ENCODE data around the gene EIF3D. TPM values are rescaled to one million over a fixed set of nuclear protein-coding genes. Genes with fewer than 3 reads are reported as not detected.

EIF3D gene
- total and polyA plus RNA-seq, 7 experiments from 2014 or later, result 163 to 257 (median 222) TPM

DNA sequence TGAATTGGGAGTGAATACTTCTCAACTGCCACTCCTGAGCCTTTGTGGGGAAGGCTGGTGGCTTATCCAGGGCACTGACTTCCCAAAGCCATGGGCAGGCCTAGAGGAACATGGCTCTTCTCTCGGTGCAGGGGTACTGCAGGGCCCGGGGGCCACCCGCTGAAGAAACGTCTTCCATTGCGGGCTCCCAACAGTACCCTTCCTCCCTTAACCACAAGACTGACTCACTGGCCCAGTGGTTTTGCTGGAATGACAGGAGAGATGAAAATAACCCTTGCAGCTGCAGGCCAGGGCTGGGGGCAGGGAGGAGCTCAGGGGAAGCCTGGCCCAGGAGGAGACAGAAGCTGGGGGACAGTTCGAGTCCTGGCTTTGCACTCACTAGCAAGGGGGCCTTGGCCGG, 61.0 kb downstream of the EIF3D start:
- H3K27me3 ChIP-seq (ENCODE audit: control insufficient read depth in 2 of 2, insufficient read depth in 2 of 2, low read length in 2 of 2), result no peaks in the 10 kb centered on the region
- ATAC-seq (no peak), DNase-seq (no peak)
- no peaks in the 10 kb centered on the region for H3K27me3 Mint-ChIP-seq
- peaks cover 0 to 6% (median 0%) of the 10 kb centered on the region in 5 donors for H3K36me3 Mint-ChIP-seq
- no peak overlapping the region for H3K4me3 Mint-ChIP-seq
- peak overlapping the region in 3 of 9 donors; percentile 6 to 47 (median 42) for H3K27ac Mint-ChIP-seq
- ChIA-PET CTCF (interaction anchor here (0.7 to 7.3 kb wide), 2 partner anchors 125 to 167 kb away, joined by 3 to 119 read pairs; no protein-coding TSS in a partner anchor), POLR2A (interaction anchor here (0.8 to 2.2 kb wide), 4 partner anchors 12 to 139 kb away, joined by 3 to 6 read pairs (median 5); no protein-coding TSS in a partner anchor)
- intact Hi-C loops (cut with micrococcal nuclease), result no loop called here
- H3K36me3 ChIP-seq (ENCODE audit: control insufficient read depth in 2 of 3, insufficient read depth in 3 of 3, low read length in 3 of 3), result peaks cover 0 to 40% (median 0%) of the 10 kb centered on the region in 3 experiments
- peaks cover 9 to 33% (median 25%) of the 10 kb centered on the region in 7 donors for H3K4me1 Mint-ChIP-seq
- no peaks in the 10 kb centered on the region for H3K9me3 ChIP-seq (ENCODE audit: control insufficient read depth in 2 of 3, low read length in 3 of 3)
- H3K27ac ChIP-seq (ENCODE audit: low read depth, low read length), result no peak overlapping the region
- H3K9me3 Mint-ChIP-seq, result peaks cover 0 to 2% (median 0%) of the 10 kb centered on the region in 11 donors
- no peak overlapping the region for H3K4me3 ChIP-seq (ENCODE audit: low read length)
- peaks cover 6 to 18% of the 10 kb centered on the region in 2 donors for H3K4me1 ChIP-seq (ENCODE audit: control insufficient read depth in 2 of 2, insufficient read depth in 2 of 2, low read length in 2 of 2)

DNA sequence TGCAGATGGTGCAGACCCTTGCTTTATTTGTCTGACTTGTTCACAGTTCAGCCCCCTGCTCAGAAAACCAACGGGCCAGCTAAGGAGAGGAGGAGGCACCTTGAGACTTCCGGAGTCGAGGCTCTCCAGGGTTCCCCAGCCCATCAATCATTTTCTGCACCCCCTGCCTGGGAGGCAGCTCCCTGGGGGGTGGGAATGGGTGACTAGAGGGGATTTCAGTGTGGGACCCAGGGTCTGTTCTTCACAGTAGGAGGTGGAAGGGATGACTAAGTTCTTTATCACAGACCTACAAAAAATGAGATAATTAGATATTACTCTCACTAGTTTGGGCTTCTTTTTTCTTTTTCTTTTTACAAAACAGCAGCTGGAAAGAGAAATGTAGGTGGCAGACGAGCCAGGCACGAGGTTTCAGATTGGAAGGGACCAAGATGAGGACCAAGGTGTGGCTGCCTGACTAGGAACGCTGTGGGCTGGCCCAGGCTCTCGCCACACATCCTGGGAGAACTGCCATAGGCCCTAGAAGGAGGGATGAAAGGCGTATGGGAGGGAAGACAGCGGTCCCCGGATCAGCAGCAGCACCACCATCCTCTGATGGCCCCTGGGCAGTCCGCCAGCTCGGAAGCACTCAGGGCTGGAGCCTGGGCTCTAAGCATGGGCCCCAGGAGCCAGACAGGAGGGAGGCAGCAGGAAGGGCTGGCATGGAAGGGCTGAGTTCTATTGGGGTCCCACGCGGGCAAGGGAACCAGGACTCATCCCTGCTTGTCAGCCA, 61.7 kb downstream of the EIF3D start:
- no peaks in the 10 kb centered on the region for H3K27me3 Mint-ChIP-seq
- no peaks in the 10 kb centered on the region for H3K9me3 ChIP-seq (ENCODE audit: control insufficient read depth in 2 of 3, low read length in 3 of 3)
- no peaks in the 10 kb centered on the region for H3K27me3 ChIP-seq (ENCODE audit: control insufficient read depth in 2 of 2, insufficient read depth in 2 of 2, low read length in 2 of 2)
- peaks cover 0 to 6% (median 0%) of the 10 kb centered on the region in 5 donors for H3K36me3 Mint-ChIP-seq
- H3K9me3 Mint-ChIP-seq, result peaks cover 0 to 2% (median 0%) of the 10 kb centered on the region in 11 donors
- ATAC-seq, result no peak
- no peak overlapping the region for H3K4me3 ChIP-seq (ENCODE audit: low read length)
- ChIA-PET CTCF (interaction anchor here (7.3 kb wide), 1 partner anchor 166 kb away, joined by 119 read pairs; no protein-coding TSS in a partner anchor), POLR2A (interaction anchor here (1.0 to 2.2 kb wide), 7 partner anchors 9 to 156 kb away, joined by 3 to 6 read pairs (median 3); no protein-coding TSS in a partner anchor)
- H3K36me3 ChIP-seq (ENCODE audit: control insufficient read depth in 2 of 3, insufficient read depth in 3 of 3, low read length in 3 of 3), result peaks cover 0 to 32% (median 0%) of the 10 kb centered on the region in 3 experiments
- H3K27ac ChIP-seq (ENCODE audit: low read depth, low read length), result peak overlapping the region; percentile 47
- intact Hi-C loops (cut with micrococcal nuclease), result no loop called here
- DNase-seq, result no peak
- peak overlapping the region; percentile 18 to 89 (median 74) for H3K27ac Mint-ChIP-seq
- H3K4me1 ChIP-seq (ENCODE audit: control insufficient read depth in 2 of 2, insufficient read depth in 2 of 2, low read length in 2 of 2), result peaks cover 6 to 18% of the 10 kb centered on the region in 2 donors
- peak overlapping the region in 2 of 10 donors; percentile 4 to 9 for H3K4me3 Mint-ChIP-seq
- peaks cover 10 to 33% (median 25%) of the 10 kb centered on the region in 7 donors for H3K4me1 Mint-ChIP-seq

DNA sequence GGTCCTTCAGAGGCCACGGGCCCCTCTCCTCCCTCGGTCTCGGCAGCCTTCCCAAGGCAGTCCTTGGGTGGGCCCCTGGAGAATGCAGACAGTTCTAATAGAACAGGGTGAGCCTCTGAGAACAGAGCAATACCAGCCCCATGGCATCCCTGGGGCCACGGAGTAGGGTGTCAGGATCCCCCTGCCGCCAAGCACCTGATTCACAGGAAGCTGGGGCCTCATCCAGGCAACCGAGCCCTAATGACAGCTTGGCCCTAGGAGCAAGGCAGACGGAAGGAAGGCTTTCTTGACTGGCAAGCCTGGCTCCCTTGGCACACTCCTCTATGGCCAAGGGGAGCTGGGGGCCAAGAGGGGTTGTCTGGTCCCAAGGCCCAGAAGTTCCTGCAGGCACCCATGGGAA, 62.7 kb downstream of the EIF3D start:
- Histone ChIP-seq H3K36me3 (ENCODE audit: control insufficient read depth in 2 of 3, insufficient read depth in 3 of 3, low read length in 3 of 3) (peaks cover 0 to 25% (median 0%) of the 10 kb centered on the region in 3 experiments), H3K9me3 (ENCODE audit: control insufficient read depth in 2 of 3, low read length in 3 of 3) (no peaks in the 10 kb centered on the region), H3K4me3 (ENCODE audit: low read length) (no peak overlapping the region), H3K27ac (ENCODE audit: low read depth, low read length) (peak overlapping the region; percentile 47), H3K27me3 (ENCODE audit: control insufficient read depth in 2 of 2, insufficient read depth in 2 of 2, low read length in 2 of 2) (no peaks in the 10 kb centered on the region), H3K4me1 (ENCODE audit: control insufficient read depth in 2 of 2, insufficient read depth in 2 of 2, low read length in 2 of 2) (peaks cover 6 to 18% of the 10 kb centered on the region in 2 donors)
- intact Hi-C loops (cut with micrococcal nuclease), result no loop called here
- Mint-ChIP-seq H3K9me3 (peaks cover 0 to 2% (median 0%) of the 10 kb centered on the region in 11 donors), H3K4me1 (peaks cover 13 to 33% (median 25%) of the 10 kb centered on the region in 7 donors), H3K4me3 (no peak overlapping the region), H3K36me3 (peaks cover 0 to 4% (median 0%) of the 10 kb centered on the region in 5 donors), H3K27me3 (no peaks in the 10 kb centered on the region), H3K27ac (peak overlapping the region in 7 of 9 donors; percentile 23 to 82 (median 51))
- no peak for DNase-seq
- ChIA-PET POLR2A (interaction anchor here (1.0 to 2.2 kb wide), 4 partner anchors 10 to 137 kb away, joined by 3 to 6 read pairs (median 3); no protein-coding TSS in a partner anchor), CTCF (interaction anchor here (0.6 to 7.3 kb wide), 2 partner anchors 72 to 165 kb away, joined by 4 to 119 read pairs; no protein-coding TSS in a partner anchor)
- ATAC-seq, result no peak

DNA sequence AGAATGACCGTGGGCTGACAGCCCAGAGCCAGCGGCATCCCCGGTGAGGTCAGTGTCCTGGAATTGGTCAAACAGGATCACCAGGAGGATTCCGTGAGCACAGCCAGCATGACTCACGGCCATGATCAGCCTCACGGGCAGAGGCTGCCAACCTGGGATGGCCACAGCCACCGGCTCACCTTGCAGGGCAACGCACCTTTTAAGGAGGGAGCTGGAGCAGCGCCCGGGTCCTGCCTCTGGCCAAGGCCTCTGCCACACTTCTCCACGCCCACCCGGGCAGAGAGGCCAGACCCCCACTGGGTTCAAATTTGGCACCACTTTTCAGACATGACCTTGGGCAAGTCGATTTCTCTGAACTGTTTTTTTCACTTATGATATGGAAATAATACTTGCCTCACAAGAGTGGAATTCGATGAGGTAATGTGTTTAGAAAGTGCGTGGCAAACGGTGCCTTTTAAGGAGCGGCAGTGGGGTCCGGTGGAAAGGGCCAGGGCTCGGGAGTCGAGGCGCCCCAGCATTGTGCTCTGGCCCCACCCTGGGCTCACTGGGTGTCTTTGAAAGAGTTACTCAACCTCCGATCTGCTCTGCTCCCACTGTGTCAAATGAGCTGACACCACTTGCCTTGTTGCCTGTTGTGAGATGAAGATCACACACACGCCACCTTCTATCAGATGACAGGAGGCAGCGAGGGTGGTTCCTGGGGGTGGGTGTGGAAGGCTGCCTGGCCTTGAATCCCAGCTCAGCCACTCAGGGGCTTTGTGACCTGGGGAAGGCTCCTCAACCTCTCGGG, 63.5 kb downstream of the EIF3D start:
- intact Hi-C loops (cut with micrococcal nuclease), result no loop called here
- peaks cover 6 to 16% of the 10 kb centered on the region in 2 donors for H3K4me1 ChIP-seq (ENCODE audit: control insufficient read depth in 2 of 2, insufficient read depth in 2 of 2, low read length in 2 of 2)
- Mint-ChIP-seq H3K9me3 (peaks cover 0 to 2% (median 0%) of the 10 kb centered on the region in 11 donors), H3K4me1 (peaks cover 11 to 28% (median 24%) of the 10 kb centered on the region in 7 donors), H3K27me3 (no peaks in the 10 kb centered on the region), H3K4me3 (no peak overlapping the region), H3K36me3 (peaks cover 0 to 4% (median 0%) of the 10 kb centered on the region in 5 donors), H3K27ac (peak overlapping the region in 8 of 9 donors; percentile 28 to 76 (median 56))
- CTCF ChIA-PET, result interaction anchor here (0.6 to 7.3 kb wide), 2 partner anchors 71 to 164 kb away, joined by 4 to 119 read pairs; no protein-coding TSS in a partner anchor
- no peaks in the 10 kb centered on the region for H3K9me3 ChIP-seq (ENCODE audit: control insufficient read depth in 2 of 3, low read length in 3 of 3)
- no peaks in the 10 kb centered on the region for H3K27me3 ChIP-seq (ENCODE audit: control insufficient read depth in 2 of 2, insufficient read depth in 2 of 2, low read length in 2 of 2)
- DNase-seq (no peak), ATAC-seq (no peak)
- H3K27ac ChIP-seq (ENCODE audit: low read depth, low read length), result no peak overlapping the region
- POLR2A ChIA-PET, result interaction anchor here (1.5 kb wide), 1 partner anchor 11 kb away, joined by 3 read pairs; no protein-coding TSS in a partner anchor
- H3K4me3 ChIP-seq (ENCODE audit: low read length), result no peak overlapping the region
- H3K36me3 ChIP-seq (ENCODE audit: control insufficient read depth in 2 of 3, insufficient read depth in 3 of 3, low read length in 3 of 3), result peaks cover 0 to 20% (median 0%) of the 10 kb centered on the region in 3 experiments

DNA sequence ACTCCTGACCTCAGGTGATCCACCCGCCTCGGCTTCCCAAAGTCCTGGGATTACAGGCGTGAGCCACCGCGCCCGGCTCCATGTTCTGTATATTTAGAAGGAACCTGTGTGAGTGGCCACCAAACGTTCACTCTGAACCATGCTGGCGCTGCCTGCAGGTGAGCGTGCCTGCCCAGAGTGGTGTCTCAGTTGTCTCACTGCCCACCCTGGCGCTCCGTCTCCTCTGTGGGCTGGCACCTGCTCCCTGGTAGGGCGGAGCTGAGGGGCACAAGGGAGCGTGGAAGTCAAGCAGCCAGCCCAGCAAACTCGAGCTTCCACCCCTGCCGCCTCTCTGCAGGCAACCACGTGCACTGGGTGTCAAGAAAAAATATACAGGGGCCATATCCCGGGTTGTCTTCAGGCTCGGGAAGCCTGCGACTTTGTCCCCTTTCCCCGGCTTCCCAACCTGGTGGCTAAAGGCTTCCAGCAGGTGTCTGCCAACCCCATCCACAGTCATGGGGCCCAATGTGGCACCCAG, 64.2 kb downstream of the EIF3D start:
- peak overlapping the region in 1 of 9 donors; percentile 61 for H3K27ac Mint-ChIP-seq
- H3K4me3 Mint-ChIP-seq, result no peak overlapping the region
- Histone ChIP-seq H3K4me3 (ENCODE audit: low read length) (no peak overlapping the region), H3K9me3 (ENCODE audit: control insufficient read depth in 2 of 3, low read length in 3 of 3) (no peaks in the 10 kb centered on the region), H3K27ac (ENCODE audit: low read depth, low read length) (no peak overlapping the region), H3K27me3 (ENCODE audit: control insufficient read depth in 2 of 2, insufficient read depth in 2 of 2, low read length in 2 of 2) (no peaks in the 10 kb centered on the region), H3K4me1 (ENCODE audit: control insufficient read depth in 2 of 2, insufficient read depth in 2 of 2, low read length in 2 of 2) (peaks cover 0 to 11% of the 10 kb centered on the region in 2 donors), H3K36me3 (ENCODE audit: control insufficient read depth in 2 of 3, insufficient read depth in 3 of 3, low read length in 3 of 3) (peaks cover 0 to 20% (median 0%) of the 10 kb centered on the region in 3 experiments)
- H3K4me1 Mint-ChIP-seq, result peaks cover 4 to 22% (median 18%) of the 10 kb centered on the region in 7 donors
- ATAC-seq (no peak), DNase-seq (no peak)
- POLR2A ChIA-PET, result interaction anchor here (1.0 kb wide), 1 partner anchor 164 kb away, joined by 3 read pairs; no protein-coding TSS in a partner anchor
- CTCF ChIA-PET, result interaction anchor here (7.3 kb wide), 1 partner anchor 164 kb away, joined by 119 read pairs; no protein-coding TSS in a partner anchor
- intact Hi-C loops (cut with micrococcal nuclease), result no loop called here
- no peaks in the 10 kb centered on the region for H3K27me3 Mint-ChIP-seq
- H3K36me3 Mint-ChIP-seq, result peaks cover 0 to 2% (median 0%) of the 10 kb centered on the region in 5 donors
- peaks cover 0 to 2% (median 0%) of the 10 kb centered on the region in 11 donors for H3K9me3 Mint-ChIP-seq

Measured in naive thymus-derived CD4-positive, alpha-beta T cell (primary cell).